ENCODE measurements around the gene PAPLN.

DNA sequence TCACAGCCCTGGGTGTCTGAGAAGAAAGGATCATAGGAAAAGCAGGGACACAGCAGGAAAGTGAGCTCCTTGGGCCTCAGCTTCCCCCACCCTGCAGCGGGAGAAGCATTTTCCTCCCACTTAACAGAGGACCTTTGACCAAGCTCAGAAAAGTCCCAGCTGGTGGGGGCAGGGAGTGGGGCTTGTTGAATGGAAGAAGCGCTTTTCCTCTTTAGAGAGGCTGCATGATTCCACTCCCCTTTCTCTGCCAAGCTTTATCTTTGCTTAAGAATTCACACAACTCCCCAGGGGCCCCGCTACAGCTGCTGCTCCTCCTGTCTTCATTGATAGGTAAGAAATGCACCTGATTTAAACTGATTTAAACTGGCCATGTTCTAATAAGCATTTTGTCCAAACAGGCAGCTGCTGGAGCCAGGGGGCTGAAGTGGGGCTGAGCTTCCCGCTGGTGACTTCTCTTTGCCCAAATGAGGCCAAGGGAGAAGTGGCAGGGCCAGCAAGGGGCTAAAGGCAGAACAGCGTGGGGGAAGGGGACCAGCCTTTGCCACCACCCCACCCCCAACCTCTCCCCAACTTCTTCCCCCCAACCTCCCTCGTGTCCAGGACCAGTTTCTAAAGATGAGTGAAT, 1.7 kb upstream of the PAPLN start:
- TF ChIP-seq POLR2A (IDR thresholded peaks at IDR 0.05; ENCODE audit: low read length) (no peak), GATA1 (IDR thresholded peaks at IDR 0.05; ENCODE audit: low read depth, low read length) (no peak)

Data from erythroblast (primary cell).